Suprapubic skin (tissue), 4 donors: ENCODE measurements around the gene KCNAB2. TPM values are rescaled to one million over a fixed set of nuclear protein-coding genes. Genes with fewer than 3 reads are reported as not detected.

Experiments used
- DNase-seq, 2 donors: peaks; one replicate each; pipeline ENCODE4 v3.0.0-alpha.2; 2019; ENCODE audit warnings: low spot score in 2 of 2
- H3K27ac ChIP-seq: fragments of 200-600 bp; sonication (generic); one replicate; pipeline ENCODE4 v1.5.1; 2019
- H3K27me3 ChIP-seq: fragments of 200-600 bp; sonication (generic); one replicate; pipeline ENCODE4 v1.5.1; 2019
- H3K36me3 ChIP-seq: fragments of 200-600 bp; sonication (generic); one replicate; pipeline ENCODE4 v1.5.1; 2019
- H3K4me1 ChIP-seq: fragments of 200-600 bp; sonication (generic); one replicate; pipeline ENCODE4 v1.5.1; 2019
- H3K4me3 ChIP-seq: fragments of 200-600 bp; sonication (generic); one replicate; pipeline ENCODE4 v1.5.1; 2019; ENCODE audit warnings: mild to moderate bottlenecking
- H3K9me3 ChIP-seq: fragments of 200-600 bp; sonication (generic); one replicate; pipeline ENCODE4 v1.5.1; 2019
- CTCF ChIP-seq, 2 donors: fragments of 200-600 bp in 1 of 2; fragments of 450-650 bp in 1 of 2; sonication (generic) in 1 of 2; IDR thresholded peaks; one replicate each; pipeline ENCODE4 v1.5.1; 2016 to 2019; ENCODE audit warnings: antibody characterized with exemption in 2 of 2, mild to moderate bottlenecking in 1 of 2, moderate library complexity in 1 of 2
- EP300 ChIP-seq: sonication (generic); formaldehyde crosslinking; IDR thresholded peaks from one replicate; pipeline ENCODE4 v1.6.1; 2017; ENCODE audit warnings: antibody characterized with exemption
- POLR2A ChIP-seq, 2 donors: fragments of 450-650 bp; IDR thresholded peaks; one replicate each; pipeline ENCODE4 v1.6.1; 2017; ENCODE audit warnings: antibody characterized with exemption in 2 of 2, mild to moderate bottlenecking in 2 of 2, moderate library complexity in 2 of 2
- POLR2AphosphoS5 ChIP-seq, 3 donors: sonication (generic); formaldehyde crosslinking; IDR thresholded peaks; one replicate each; pipeline ENCODE4 v1.6.1; 2017; ENCODE audit warnings: antibody characterized with exemption in 3 of 3
- WGBS: methylation state at CpG from one replicate; pipeline ENCODE4 v1.1.5; 2018; 5-methylcytosine and 5-hydroxymethylcytosine counted together
- total RNA-seq, 4 donors: library from RNA; depleted of rRNA; stranded (reverse); fragments of >200 nt; gene quantifications; one replicate each; pipeline ENCODE4 v1.1.0, GENCODE V29; 2016

KCNAB2 gene
- total RNA-seq, 4 donors from 2014 or later, result 13.3 to 17.5 (median 16.2) TPM

GRCh38 chr1:6082430-6082971 lies 36.8 kb downstream of the KCNAB2 start:
- Histone ChIP-seq H3K27ac (no peak overlapping the region), H3K4me3 (no peak overlapping the region), H3K36me3 (no peaks in the 10 kb centered on the region), H3K27me3 (no peaks in the 10 kb centered on the region), H3K4me1 (peaks cover 22% of the 10 kb centered on the region), H3K9me3 (no peaks in the 10 kb centered on the region)
- no peak for DNase-seq
- TF ChIP-seq POLR2AphosphoS5 (IDR thresholded peaks at IDR 0.05), result no peak
- no peak for TF ChIP-seq POLR2A (IDR thresholded peaks at IDR 0.05)
- TF ChIP-seq EP300, result no peak
- no peak for TF ChIP-seq CTCF (IDR thresholded peaks at IDR 0.05)
- WGBS, result 58% methylated on average over 10 of the region's 10 CpGs

- TF ChIP-seq EP300, result no peak
- TF ChIP-seq POLR2A (IDR thresholded peaks at IDR 0.05), result no peak
- no peak for TF ChIP-seq POLR2AphosphoS5 (IDR thresholded peaks at IDR 0.05)
- TF ChIP-seq CTCF (IDR thresholded peaks at IDR 0.05), result no peak
- Histone ChIP-seq H3K4me3 (no peak overlapping the region), H3K4me1 (peaks cover 22% of the 10 kb centered on the region), H3K27me3 (no peaks in the 10 kb centered on the region), H3K27ac (no peak overlapping the region), H3K9me3 (no peaks in the 10 kb centered on the region), H3K36me3 (no peaks in the 10 kb centered on the region)
- WGBS, result 86% methylated on average over 18 of the region's 18 CpGs
- no peak for DNase-seq
Measured at GRCh38 chr1:6083385-6083784, 37.7 kb downstream of the KCNAB2 start.

GRCh38 chr1:6083801-6084446 lies 38.2 kb downstream of the KCNAB2 start:
- H3K27ac ChIP-seq, result no peak overlapping the region
- no peak for TF ChIP-seq POLR2A (IDR thresholded peaks at IDR 0.05)
- TF ChIP-seq POLR2AphosphoS5 (IDR thresholded peaks at IDR 0.05), result no peak
- TF ChIP-seq CTCF (IDR thresholded peaks at IDR 0.05), result no peak
- TF ChIP-seq EP300, result no peak
- H3K27me3 ChIP-seq, result no peaks in the 10 kb centered on the region
- DNase-seq, result no peak
- peaks cover 22% of the 10 kb centered on the region for H3K4me1 ChIP-seq
- no peaks in the 10 kb centered on the region for H3K36me3 ChIP-seq
- H3K4me3 ChIP-seq, result no peak overlapping the region
- WGBS, result 65% methylated on average over 10 of the region's 12 CpGs
- no peaks in the 10 kb centered on the region for H3K9me3 ChIP-seq

GRCh38 chr1:6084781-6085495 lies 39.2 kb downstream of the KCNAB2 start:
- Histone ChIP-seq H3K4me3 (no peak overlapping the region), H3K36me3 (no peaks in the 10 kb centered on the region), H3K27ac (no peak overlapping the region), H3K27me3 (no peaks in the 10 kb centered on the region), H3K9me3 (no peaks in the 10 kb centered on the region), H3K4me1 (peaks cover 22% of the 10 kb centered on the region)
- no peak for DNase-seq
- TF ChIP-seq CTCF (IDR thresholded peaks at IDR 0.05) (no peak), EP300 (no peak), POLR2AphosphoS5 (IDR thresholded peaks at IDR 0.05) (no peak), POLR2A (IDR thresholded peaks at IDR 0.05) (no peak)
- 82% methylated on average over 18 of the region's 18 CpGs for WGBS

- H3K36me3 ChIP-seq, result no peaks in the 10 kb centered on the region
- no peak overlapping the region for H3K27ac ChIP-seq
- no peaks in the 10 kb centered on the region for H3K9me3 ChIP-seq
- no peak overlapping the region for H3K4me3 ChIP-seq
- peaks cover 22% of the 10 kb centered on the region for H3K4me1 ChIP-seq
- no peak for TF ChIP-seq POLR2A (IDR thresholded peaks at IDR 0.05)
- TF ChIP-seq CTCF (IDR thresholded peaks at IDR 0.05), result no peak
- no peak for TF ChIP-seq POLR2AphosphoS5 (IDR thresholded peaks at IDR 0.05)
- no peak for TF ChIP-seq EP300
- H3K27me3 ChIP-seq, result no peaks in the 10 kb centered on the region
- no peak for DNase-seq
- no CpG with 5 or more reads among the region's 13 CpGs for WGBS
Measured at GRCh38 chr1:6085666-6086065, 40.0 kb downstream of the KCNAB2 start.
